Left cardiac atrium (tissue), 4 donors: ENCODE data around the gene PRCP. TPM values are rescaled to one million over a fixed set of nuclear protein-coding genes. Genes with fewer than 3 reads are reported as not detected.
"Not testable (repeated sequence)": the region's sequence is repeated elsewhere in the genome, so short reads cannot be mapped to it uniquely, and the experiment has no call there.

Experiments used
- ATAC-seq, 2 donors: fragments of 200-7000 bp; cut with Tn5 transposase; one replicate each; pipeline ENCODE4 v1.9.1; 2020; ENCODE audit warnings: mild to moderate bottlenecking in 2 of 2, moderate library complexity in 2 of 2
- DNase-seq: peaks from one replicate; pipeline ENCODE4 v3.0.0-alpha.2; 2020
- intact Hi-C, 2 donors: fragments of 100-400 bp; cut with DNase I; formaldehyde crosslinking; loops; one replicate each; pipeline versions ENCODE4 v1.14.1 to v1.15.1; 2022 to 2023
- total RNA-seq, 2 donors: library from RNA; stranded (reverse); fragmentation: NEBNext Ultra II Directional; extraction: Animal tissue kit (Norgen Biotek cat#: 25700); gene quantifications; one replicate each; pipeline ENCODE4 v1.2.1, GENCODE V29; 2021
- donor health status: DM: no; HTN: yes; CAD: no.
- donor health status: DM: no; HTN: yes; CAD: no; lungs with severe emphysema.
- donor health status: DM: yes; HTN: yes; CAD: no.
- donor health status: Dilated cardiomyopathy.

PRCP gene
- total RNA-seq, 2 donors from 2014 or later: 65.5 to 97.4 TPM

DNA sequence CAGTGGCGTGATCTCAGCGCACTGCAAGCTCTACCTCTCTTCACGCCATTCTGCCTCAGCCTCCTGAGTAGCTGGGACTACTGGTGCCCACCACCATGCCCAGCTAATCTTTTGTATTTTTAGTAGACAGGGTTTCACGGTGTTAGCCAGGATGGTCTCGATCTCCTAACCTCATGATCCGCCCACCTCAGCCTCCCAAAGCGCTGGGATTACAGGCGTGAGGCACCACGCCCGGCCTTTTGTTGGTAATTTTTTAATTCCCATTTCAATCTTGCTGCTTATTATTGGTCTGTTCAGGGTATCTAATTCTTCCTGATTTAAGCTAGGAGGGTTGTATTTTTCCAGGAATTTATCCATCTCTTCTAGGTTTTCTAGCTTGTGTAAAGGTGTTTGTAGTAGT lies 19.6 kb upstream of the PRCP start:
- DNase-seq, ATAC-seq: not testable (repeated sequence)
- intact Hi-C loops: loop anchor here in 1 of 2 donors (10.0 kb wide), 1 partner anchor 55 kb away; no protein-coding TSS in a partner anchor

GRCh38 chr11:82909015-82909640 lies 8.9 kb upstream of the PRCP start:
- intact Hi-C loops: loop anchor here (10.0 kb wide), 3 partner anchors 176 to 336 kb away; no protein-coding TSS in a partner anchor
- ATAC-seq: no peak
- DNase-seq: no peak

DNA sequence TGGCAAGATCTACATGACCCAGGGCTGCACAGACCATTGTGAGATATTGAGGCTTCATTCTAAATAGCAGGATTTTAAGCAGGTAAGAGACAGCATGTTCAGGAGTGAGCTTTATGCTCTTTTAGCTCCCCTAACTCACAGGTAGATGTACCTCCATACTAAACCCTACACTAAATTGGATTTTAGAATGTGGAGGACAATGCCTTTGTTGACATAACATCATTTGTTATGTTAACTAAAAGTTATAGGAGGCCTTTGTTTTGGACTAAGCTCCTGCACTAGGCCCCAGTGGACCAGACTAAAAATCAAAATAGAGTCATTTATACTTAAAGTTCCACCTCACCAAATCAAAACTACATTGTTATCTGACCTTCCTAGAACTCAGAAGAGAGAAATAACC lies 8.1 kb upstream of the PRCP start:
- no peak for ATAC-seq
- intact Hi-C loops: loop anchor here (10.0 kb wide), 3 partner anchors 176 to 336 kb away; no protein-coding TSS in a partner anchor
- DNase-seq: no peak

- intact Hi-C loops: loop anchor here (2.0 to 10.0 kb wide), 4 partner anchors 177 to 343 kb away; no protein-coding TSS in a partner anchor
- no peak for ATAC-seq
- no peak for DNase-seq
Observed at GRCh38 chr11:82907371-82907770, 7.1 kb upstream of the PRCP start.

DNA sequence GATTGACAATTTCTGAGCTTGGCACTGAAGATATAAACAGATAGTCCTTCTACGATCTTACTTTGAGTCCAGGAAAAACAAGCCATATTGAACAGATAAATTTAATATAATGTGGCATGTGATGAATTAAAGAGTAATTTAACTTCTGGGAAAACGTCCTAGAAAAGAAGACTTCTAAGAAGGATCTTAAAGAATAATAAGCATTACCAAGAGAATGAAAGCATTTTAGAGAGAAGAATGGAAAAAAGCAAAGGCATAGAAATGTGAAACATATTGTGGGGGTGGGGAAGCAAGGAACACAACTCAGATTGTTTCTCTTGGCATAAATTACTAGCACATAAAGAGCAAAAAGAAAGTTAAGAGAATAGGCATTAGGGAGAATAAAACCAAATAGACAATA lies 6.7 kb upstream of the PRCP start:
- ATAC-seq: no peak
- DNase-seq: no peak
- intact Hi-C loops: loop anchor here (2.0 to 10.0 kb wide), 4 partner anchors 178 to 344 kb away; no protein-coding TSS in a partner anchor

GRCh38 chr11:82906236-82906635 lies 6.0 kb upstream of the PRCP start:
- intact Hi-C loops: loop anchor here (2.0 to 10.0 kb wide), 4 partner anchors 179 to 345 kb away; no protein-coding TSS in a partner anchor
- DNase-seq (no peak), ATAC-seq (no peak)

- intact Hi-C loops: loop anchor here (5.0 to 10.0 kb wide), 5 partner anchors 37 to 341 kb away; partner anchors contain the start of gene ANKRD42 (in 1 of the 2)
- ATAC-seq (no peak), DNase-seq (no peak)
Observed at GRCh38 chr11:82903843-82904586, 3.8 kb upstream of the PRCP start.

DNA sequence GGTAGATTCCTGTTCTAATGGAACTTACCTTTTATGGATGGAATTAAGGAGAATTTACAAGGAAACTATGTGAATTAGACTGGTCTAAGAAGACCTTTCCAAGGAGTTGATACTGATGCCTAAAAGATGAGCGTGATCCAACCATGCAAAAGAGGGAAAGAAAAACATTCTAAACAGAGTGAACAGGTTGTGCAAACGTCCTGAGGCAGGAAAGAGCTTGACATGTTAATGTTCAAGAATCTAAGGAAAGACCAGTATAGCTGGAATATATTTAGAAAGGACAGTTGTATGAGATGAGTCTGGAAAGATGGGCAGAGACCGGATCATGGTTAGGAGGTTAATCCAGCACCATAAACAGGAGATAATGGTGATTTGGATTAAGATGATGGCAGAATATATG lies 2.6 kb upstream of the PRCP start:
- ATAC-seq: no peak
- DNase-seq: no peak
- intact Hi-C loops: loop anchor here (5.0 to 10.0 kb wide), 5 partner anchors 36 to 342 kb away; partner anchors contain the start of gene ANKRD42 (in 1 of the 2)

GRCh38 chr11:82901922-82902485 lies 1.8 kb upstream of the PRCP start:
- no peak for DNase-seq
- intact Hi-C loops: loop anchor here (5.0 to 10.0 kb wide), 5 partner anchors 35 to 343 kb away; partner anchors contain the start of gene ANKRD42 (in 1 of the 2)
- ATAC-seq: no peak

DNA sequence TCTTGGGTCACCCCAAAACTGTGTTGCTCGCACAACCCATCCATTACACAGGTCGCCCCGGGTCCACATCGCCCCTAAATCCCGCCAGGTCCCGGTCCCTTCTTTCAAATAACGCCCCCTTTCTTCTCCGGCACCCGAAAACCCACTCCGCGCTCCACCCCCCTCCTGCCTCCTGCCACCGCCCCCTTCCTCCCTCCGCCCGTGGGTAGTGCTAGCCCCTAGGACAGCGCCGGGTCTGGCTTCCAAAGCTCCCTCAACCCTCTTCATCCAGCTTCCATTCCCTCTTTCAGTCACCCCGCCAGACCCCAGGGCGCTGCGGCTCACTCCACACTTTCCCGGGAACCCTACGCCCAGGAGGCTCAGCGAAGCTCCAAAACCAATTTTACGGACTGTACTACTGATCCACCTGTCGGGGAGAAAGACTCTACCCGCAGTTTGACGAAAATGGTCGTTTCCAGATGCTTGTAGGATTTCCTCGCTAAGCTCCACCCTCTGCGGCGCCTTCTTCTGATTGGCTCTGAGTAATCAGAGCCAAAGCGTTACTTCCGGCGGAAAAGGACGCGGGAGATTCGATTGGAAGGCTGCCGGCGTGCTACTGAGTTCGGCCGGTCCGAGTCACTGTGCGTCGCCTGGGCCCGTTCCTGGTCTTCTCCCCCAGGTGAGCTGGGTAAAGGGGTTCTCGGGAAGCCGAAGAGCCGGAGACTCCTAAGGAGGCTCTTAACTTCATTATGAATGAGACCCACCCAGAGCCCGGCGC lies 1.1 kb upstream of the PRCP start, which contains the start of gene DDIAS:
Gene DDIAS, plus strand, starts transcription at position 572 of the 757 bp plus-strand sequence. CDS start 13,003 bp downstream, outside the sequence.
- intact Hi-C loops: loop anchor here (5.0 to 10.0 kb wide), 5 partner anchors 34 to 343 kb away; partner anchors contain the start of gene ANKRD42 (in 1 of the 2)
- ATAC-seq (peak; percentile 87 to 89), DNase-seq (peak; percentile 97)

DNA sequence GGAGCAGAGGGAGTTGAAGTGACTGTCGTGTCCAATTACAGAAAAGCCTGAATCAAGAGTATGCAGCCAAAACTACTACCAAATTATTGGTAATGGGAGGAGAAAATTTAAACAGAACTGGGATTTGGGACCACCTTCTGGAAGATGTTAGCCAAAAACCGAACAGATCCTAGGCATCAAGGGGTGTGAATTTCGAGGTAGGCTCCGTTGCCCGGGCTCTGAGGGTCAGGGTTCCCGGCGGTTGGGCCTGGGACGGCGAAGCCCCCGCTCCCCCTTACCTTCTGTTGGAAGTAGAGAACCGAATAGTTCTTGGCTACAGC lies 313 bp downstream of the PRCP start:
- DNase-seq (no peak), ATAC-seq (peak in 1 of 2 donors; percentile 3)
- intact Hi-C loops: loop anchor here (5.0 to 10.0 kb wide), 5 partner anchors 33 to 345 kb away; partner anchors contain the start of gene ANKRD42 (in 1 of the 2)

DNA sequence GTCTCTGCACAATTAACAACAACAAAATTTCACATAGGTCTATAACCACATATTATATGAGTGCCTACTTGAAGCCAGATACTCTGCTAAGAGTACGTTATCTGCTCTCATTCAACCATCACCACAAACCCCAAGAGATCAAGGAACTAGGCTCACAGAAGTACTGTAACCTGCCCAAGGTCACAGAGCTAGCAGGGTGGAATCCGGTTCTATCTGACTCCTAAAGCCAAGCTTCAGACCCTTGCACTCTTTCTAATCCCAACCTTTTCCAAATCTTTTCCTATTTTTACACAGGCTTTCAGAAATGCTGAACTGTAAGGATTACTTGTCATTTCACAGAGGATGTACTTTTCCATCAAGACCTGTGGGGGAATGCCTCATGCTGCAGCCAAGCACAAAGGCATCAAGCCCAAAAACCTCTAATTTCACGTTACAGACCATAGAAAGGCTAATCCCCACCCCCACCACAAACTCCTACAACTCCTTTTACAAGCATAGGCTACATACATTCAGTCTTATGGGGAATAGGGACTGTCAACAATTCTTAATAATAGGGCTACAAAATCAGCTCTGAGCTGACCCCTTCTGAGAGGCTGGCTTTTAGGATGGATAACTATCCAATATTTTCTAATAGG lies 927 bp downstream of the PRCP start:
- intact Hi-C loops: no loop called here
- no peak for ATAC-seq
- no peak for DNase-seq

- intact Hi-C loops: no loop called here
- no peak for DNase-seq
- no peak for ATAC-seq
Observed at GRCh38 chr11:82898241-82898640, 2.0 kb downstream of the PRCP start.

DNA sequence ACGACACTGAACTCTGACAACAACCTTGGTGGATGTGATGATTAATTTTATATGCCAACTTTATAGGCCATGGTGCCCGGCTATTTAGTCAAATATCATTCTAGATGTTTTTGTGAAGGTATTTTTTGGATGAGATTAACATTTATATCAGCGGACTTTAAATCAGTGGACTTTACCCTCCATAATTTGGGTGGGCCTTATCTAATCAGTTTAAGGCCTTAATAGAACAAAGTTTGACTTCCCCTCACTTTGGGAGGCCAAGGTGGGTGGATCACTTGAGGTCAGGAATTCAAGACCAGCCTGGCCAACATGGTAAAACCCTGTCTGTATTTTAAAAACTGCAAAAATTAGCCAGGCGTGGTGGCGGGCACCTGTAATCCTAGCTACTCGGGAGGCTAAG lies 4.0 kb downstream of the PRCP start:
- ATAC-seq (no peak), DNase-seq (no peak)
- intact Hi-C loops: no loop called here

- ATAC-seq (no peak), DNase-seq (no peak)
- intact Hi-C loops: no loop called here
Observed at GRCh38 chr11:82895437-82896091, 4.7 kb downstream of the PRCP start.

DNA sequence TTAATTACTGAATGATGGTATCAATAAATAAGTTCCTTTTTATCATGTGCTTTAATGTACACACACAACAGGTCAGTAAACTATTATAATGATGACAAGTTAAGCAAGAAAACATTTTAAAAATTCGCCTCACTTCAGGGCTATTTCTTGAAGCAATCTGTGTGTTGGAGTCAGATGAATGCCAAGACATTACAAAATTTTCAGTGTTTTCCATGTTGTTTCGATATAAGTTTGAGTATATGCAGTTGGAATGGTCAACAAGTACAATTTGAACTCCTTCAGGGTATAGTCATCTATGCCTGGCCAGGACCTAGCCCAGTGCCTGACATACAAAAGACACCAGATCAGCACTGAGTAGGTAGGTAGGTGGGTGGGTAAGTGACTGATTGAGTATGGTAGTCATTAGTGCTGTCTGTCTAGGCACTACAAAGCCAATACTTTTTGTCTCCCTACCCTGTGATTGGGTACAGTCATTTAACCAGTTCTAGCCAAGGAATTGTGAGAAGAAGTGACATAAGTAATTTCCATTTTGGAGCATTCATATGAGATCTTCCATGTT lies 7.5 kb downstream of the PRCP start:
- no peak for ATAC-seq
- intact Hi-C loops: no loop called here
- DNase-seq: no peak

- ATAC-seq: no peak
- intact Hi-C loops: no loop called here
- DNase-seq: no peak
Observed at GRCh38 chr11:82890936-82891335, 9.3 kb downstream of the PRCP start.

DNA sequence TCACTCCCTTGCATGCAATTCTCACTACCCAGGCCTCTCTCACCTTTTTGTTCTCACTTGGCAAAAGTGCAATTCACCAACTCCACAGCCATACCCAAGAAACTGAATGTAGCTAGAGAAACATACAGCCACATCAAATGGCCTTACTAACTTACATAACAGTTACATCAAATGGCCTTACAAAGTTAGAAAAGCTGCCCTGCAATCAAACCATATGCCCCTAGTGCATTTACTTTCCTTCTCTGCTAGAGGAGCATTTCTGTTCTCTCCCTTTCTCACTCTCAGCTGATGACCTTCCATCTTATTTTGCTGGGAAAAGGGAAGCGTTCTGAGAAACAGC lies 10.3 kb downstream of the PRCP start:
- intact Hi-C loops: no loop called here
- ATAC-seq (no peak), DNase-seq (no peak)
